ENCODE data around the gene APC2.
"Not testable (repeated sequence)": the region's sequence is repeated elsewhere in the genome, so short reads cannot be mapped to it uniquely, and the experiment has no call there.

APC2 gene

GRCh38 chr19:1474011-1474764 is 24.3 kb downstream of the APC2 start:
- DNase-seq (ENCODE audit: low read depth in 2 of 2, low spot score in 1 of 2): no peak

- no peak for DNase-seq (ENCODE audit: low read depth in 2 of 2, low spot score in 1 of 2)
Observed at GRCh38 chr19:1474765-1475351, 24.9 kb downstream of the APC2 start.

- DNase-seq (ENCODE audit: low read depth in 2 of 2, low spot score in 1 of 2): no peak
Observed at GRCh38 chr19:1475751-1476437, 26.0 kb downstream of the APC2 start.

GRCh38 chr19:1477056-1477455 is 27.1 kb downstream of the APC2 start:
- not testable (repeated sequence) for DNase-seq (ENCODE audit: low read depth in 2 of 2, low spot score in 1 of 2)

GRCh38 chr19:1478934-1479707 is 29.2 kb downstream of the APC2 start, which contains the start of gene C19orf25:
Gene C19orf25 (minus strand): TSS chr19:1479215. CDS start chr19:1478903, 312 bp downstream.
- DNase-seq (ENCODE audit: low read depth in 2 of 2, low spot score in 1 of 2): peak; percentile 77 to 83

- DNase-seq (ENCODE audit: low read depth in 2 of 2, low spot score in 1 of 2): no peak
Observed at GRCh38 chr19:1481224-1481892, 31.4 kb downstream of the APC2 start.

- DNase-seq (ENCODE audit: low read depth in 2 of 2, low spot score in 1 of 2): no peak
Observed at GRCh38 chr19:1481893-1482360, 32.0 kb downstream of the APC2 start.

GRCh38 chr19:1482361-1483130 is 32.6 kb downstream of the APC2 start:
- DNase-seq (ENCODE audit: low read depth in 2 of 2, low spot score in 1 of 2): no peak

GRCh38 chr19:1483131-1483978 is 33.4 kb downstream of the APC2 start:
- DNase-seq (ENCODE audit: low read depth in 2 of 2, low spot score in 1 of 2): no peak

- DNase-seq (ENCODE audit: low read depth in 2 of 2, low spot score in 1 of 2): no peak
Observed at GRCh38 chr19:1483979-1484428, 34.1 kb downstream of the APC2 start.

GRCh38 chr19:1486720-1487575 is 37.0 kb downstream of the APC2 start:
- DNase-seq (ENCODE audit: low read depth in 2 of 2, low spot score in 1 of 2): no peak

GRCh38 chr19:1487576-1488281 is 37.8 kb downstream of the APC2 start:
- DNase-seq (ENCODE audit: low read depth in 2 of 2, low spot score in 1 of 2): no peak

GRCh38 chr19:1488282-1488601 is 38.3 kb downstream of the APC2 start:
- DNase-seq (ENCODE audit: low read depth in 2 of 2, low spot score in 1 of 2): no peak

GRCh38 chr19:1489463-1490310 is 39.8 kb downstream of the APC2 start:
- DNase-seq (ENCODE audit: low read depth in 2 of 2, low spot score in 1 of 2): no peak

- DNase-seq (ENCODE audit: low read depth in 2 of 2, low spot score in 1 of 2): peak; percentile 95 to 98
Observed at GRCh38 chr19:1490311-1491113, 40.6 kb downstream of the APC2 start, which contains the start of gene PCSK4. Gene PCSK4 (minus strand): TSS chr19:1490350. CDS start chr19:1490346, 4 bp downstream.
